ENCODE measurements around the gene SDK2.

Gene SDK2

GRCh38 chr17:73363442-73364154 is 280.6 kb downstream of the SDK2 start:
- H3K4me1 ChIP-seq = peaks cover 13% of the 10 kb centered on the region
- in situ Hi-C loops (cut with MboI; ENCODE audit: low sequenced_read_pairs) = loop anchor here (25.0 kb wide), 1 partner anchor 801 kb away; no protein-coding TSS in a partner anchor
- DNase-seq (ENCODE audit: low spot score in 2 of 2) = no peak

GRCh38 chr17:73362697-73363096 is 281.5 kb downstream of the SDK2 start:
- no peaks in the 10 kb centered on the region; the same call in 1 of the 2 replicates for H3K27me3 ChIP-seq (ENCODE audit: low read depth)
- no peaks in the 10 kb centered on the region for H3K36me3 ChIP-seq (replicated peaks)
- H3K4me3 ChIP-seq = no peak overlapping the region
- DNase-seq (ENCODE audit: low spot score in 2 of 2) = no peak
- peaks cover 13% of the 10 kb centered on the region for H3K4me1 ChIP-seq
- in situ Hi-C loops (cut with MboI; ENCODE audit: low sequenced_read_pairs) = loop anchor here (25.0 kb wide), 1 partner anchor 800 kb away; no protein-coding TSS in a partner anchor
- no peaks in the 10 kb centered on the region for H3K9me3 ChIP-seq

More at GRCh38 chr17:73363442-73364154, 280.6 kb downstream of the SDK2 start:
- no peaks in the 10 kb centered on the region; the same call in 1 of the 2 replicates for H3K27me3 ChIP-seq (ENCODE audit: low read depth)
- no peaks in the 10 kb centered on the region for H3K36me3 ChIP-seq (replicated peaks)
- H3K9me3 ChIP-seq = no peaks in the 10 kb centered on the region
- no peak overlapping the region for H3K4me3 ChIP-seq

- Histone ChIP-seq H3K4me1 (peaks cover 13% of the 10 kb centered on the region), H3K9me3 (no peaks in the 10 kb centered on the region), H3K4me3 (no peak overlapping the region), H3K36me3 (replicated peaks) (no peaks in the 10 kb centered on the region), H3K27me3 (ENCODE audit: low read depth) (no peaks in the 10 kb centered on the region; the same call in 1 of the 2 replicates)
- no peak for DNase-seq (ENCODE audit: low spot score in 2 of 2)
- in situ Hi-C loops (cut with MboI; ENCODE audit: low sequenced_read_pairs) = loop anchor here (25.0 kb wide), 1 partner anchor 799 kb away; no protein-coding TSS in a partner anchor
These were observed 283.1 kb downstream of the SDK2 start for GRCh38 chr17:73360961-73361761.

- Histone ChIP-seq H3K36me3 (replicated peaks) (no peaks in the 10 kb centered on the region), H3K27me3 (ENCODE audit: low read depth) (no peaks in the 10 kb centered on the region), H3K4me1 (peaks cover 13% of the 10 kb centered on the region), H3K9me3 (no peaks in the 10 kb centered on the region), H3K4me3 (no peak overlapping the region)
- DNase-seq (ENCODE audit: low spot score in 2 of 2) = peak in 1 of 2 experiments; percentile 65
- in situ Hi-C loops (cut with MboI; ENCODE audit: low sequenced_read_pairs) = loop anchor here (25.0 kb wide), 1 partner anchor 798 kb away; no protein-coding TSS in a partner anchor
These were observed 284.2 kb downstream of the SDK2 start for GRCh38 chr17:73359987-73360410.

GRCh38 chr17:73359352-73359751 is 284.9 kb downstream of the SDK2 start:
- H3K4me1 ChIP-seq = peaks cover 13% of the 10 kb centered on the region

GRCh38 chr17:73358668-73359067 is 285.6 kb downstream of the SDK2 start:
- in situ Hi-C loops (cut with MboI; ENCODE audit: low sequenced_read_pairs) = loop anchor here (25.0 kb wide), 1 partner anchor 796 kb away; no protein-coding TSS in a partner anchor
- H3K27me3 ChIP-seq (ENCODE audit: low read depth) = no peaks in the 10 kb centered on the region

More at GRCh38 chr17:73359352-73359751, 284.9 kb downstream of the SDK2 start:
- H3K4me3 ChIP-seq = no peak overlapping the region
- no peaks in the 10 kb centered on the region for H3K36me3 ChIP-seq (replicated peaks)
- DNase-seq (ENCODE audit: low spot score in 2 of 2) = no peak
- in situ Hi-C loops (cut with MboI; ENCODE audit: low sequenced_read_pairs) = loop anchor here (25.0 kb wide), 1 partner anchor 797 kb away; no protein-coding TSS in a partner anchor
- no peaks in the 10 kb centered on the region for H3K9me3 ChIP-seq
- no peaks in the 10 kb centered on the region for H3K27me3 ChIP-seq (ENCODE audit: low read depth)

GRCh38 chr17:73357981-73358380 is 286.3 kb downstream of the SDK2 start:
- no peak for DNase-seq (ENCODE audit: low spot score in 2 of 2)
- Histone ChIP-seq H3K27me3 (ENCODE audit: low read depth) (no peaks in the 10 kb centered on the region), H3K36me3 (replicated peaks) (no peaks in the 10 kb centered on the region), H3K4me1 (peaks cover 13% of the 10 kb centered on the region), H3K4me3 (no peak overlapping the region), H3K9me3 (no peaks in the 10 kb centered on the region)
- in situ Hi-C loops (cut with MboI; ENCODE audit: low sequenced_read_pairs) = loop anchor here (25.0 kb wide), 1 partner anchor 796 kb away; no protein-coding TSS in a partner anchor

More at GRCh38 chr17:73358668-73359067, 285.6 kb downstream of the SDK2 start:
- Histone ChIP-seq H3K4me1 (peaks cover 13% of the 10 kb centered on the region), H3K4me3 (no peak overlapping the region), H3K9me3 (no peaks in the 10 kb centered on the region), H3K36me3 (replicated peaks) (no peaks in the 10 kb centered on the region)
- DNase-seq (ENCODE audit: low spot score in 2 of 2) = no peak

- H3K27me3 ChIP-seq (ENCODE audit: low read depth) = no peaks in the 10 kb centered on the region
- H3K36me3 ChIP-seq (replicated peaks) = no peaks in the 10 kb centered on the region
- no peaks in the 10 kb centered on the region for H3K9me3 ChIP-seq
- no peak for DNase-seq (ENCODE audit: low spot score in 2 of 2)
- H3K4me3 ChIP-seq = no peak overlapping the region
- peaks cover 13% of the 10 kb centered on the region for H3K4me1 ChIP-seq
- in situ Hi-C loops (cut with MboI; ENCODE audit: low sequenced_read_pairs) = loop anchor here (25.0 kb wide), 1 partner anchor 795 kb away; no protein-coding TSS in a partner anchor
These were observed 286.9 kb downstream of the SDK2 start for GRCh38 chr17:73357318-73357717.

- no peak for DNase-seq (ENCODE audit: low spot score in 2 of 2)
- H3K9me3 ChIP-seq = no peaks in the 10 kb centered on the region
- no peak overlapping the region for H3K4me3 ChIP-seq
- in situ Hi-C loops (cut with MboI; ENCODE audit: low sequenced_read_pairs) = loop anchor here (25.0 kb wide), 1 partner anchor 794 kb away; no protein-coding TSS in a partner anchor
- H3K27me3 ChIP-seq (ENCODE audit: low read depth) = no peaks in the 10 kb centered on the region
- peaks cover 13% of the 10 kb centered on the region for H3K4me1 ChIP-seq
- H3K36me3 ChIP-seq (replicated peaks) = no peaks in the 10 kb centered on the region
These were observed 287.6 kb downstream of the SDK2 start for GRCh38 chr17:73356561-73357170.

- no peaks in the 10 kb centered on the region for H3K36me3 ChIP-seq (replicated peaks)
- H3K4me3 ChIP-seq = no peak overlapping the region
- H3K9me3 ChIP-seq = no peaks in the 10 kb centered on the region
- H3K4me1 ChIP-seq = no peaks in the 10 kb centered on the region
- no peaks in the 10 kb centered on the region for H3K27me3 ChIP-seq (ENCODE audit: low read depth)
- DNase-seq (ENCODE audit: low spot score in 2 of 2) = no peak
- in situ Hi-C loops (cut with MboI; ENCODE audit: low sequenced_read_pairs) = loop anchor here (25.0 kb wide), 1 partner anchor 792 kb away; no protein-coding TSS in a partner anchor
These were observed 289.6 kb downstream of the SDK2 start for GRCh38 chr17:73354423-73355284.

GRCh38 chr17:73352261-73352660 is 292.0 kb downstream of the SDK2 start:
- no peaks in the 10 kb centered on the region for H3K4me1 ChIP-seq
- no peaks in the 10 kb centered on the region for H3K9me3 ChIP-seq
- H3K4me3 ChIP-seq = no peak overlapping the region
- H3K36me3 ChIP-seq (replicated peaks) = no peaks in the 10 kb centered on the region
- in situ Hi-C loops (cut with MboI; ENCODE audit: low sequenced_read_pairs) = loop anchor here (25.0 kb wide), 1 partner anchor 790 kb away; no protein-coding TSS in a partner anchor
- H3K27me3 ChIP-seq (ENCODE audit: low read depth) = no peaks in the 10 kb centered on the region
- no peak for DNase-seq (ENCODE audit: low spot score in 2 of 2)

GRCh38 chr17:73351764-73352163 is 292.5 kb downstream of the SDK2 start:
- in situ Hi-C loops (cut with MboI; ENCODE audit: low sequenced_read_pairs) = loop anchor here (25.0 kb wide), 1 partner anchor 789 kb away; no protein-coding TSS in a partner anchor
- Histone ChIP-seq H3K27me3 (ENCODE audit: low read depth) (no peaks in the 10 kb centered on the region), H3K9me3 (no peaks in the 10 kb centered on the region), H3K36me3 (replicated peaks) (no peaks in the 10 kb centered on the region), H3K4me1 (no peaks in the 10 kb centered on the region), H3K4me3 (no peak overlapping the region)
- DNase-seq (ENCODE audit: low spot score in 2 of 2) = no peak

All from HAP-1 (cell line).